Measurements from ENCODE around the gene CITED2.

CITED2 gene

GRCh38 chr6:139323511-139324300 lies 50.7 kb downstream of the CITED2 start:
- Histone ChIP-seq H3K36me3 (ENCODE audit: control insufficient read depth, low read depth, low read length) (no peaks in the 10 kb centered on the region), H3K9me3 (ENCODE audit: control insufficient read depth, low read depth, low read length) (no peaks in the 10 kb centered on the region), H3K4me1 (ENCODE audit: control insufficient read depth, low read depth, low read length) (peaks cover 5% of the 10 kb centered on the region), H3K4me3 (ENCODE audit: low read length) (no peak overlapping the region), H3K9ac (ENCODE audit: low read length) (no peak overlapping the region), H3K27me3 (ENCODE audit: control insufficient read depth, insufficient read depth, low read length) (no peaks in the 10 kb centered on the region), H3K27ac (ENCODE audit: low read length) (peak overlapping the region; percentile 78)
